Spleen (tissue), 7 donors: ENCODE data around the gene PTPN13.

ENCODE experiments used
- CTCF ChIP-seq, 11 experiments: fragments of 200-600 bp in 7 of 11; fragments of 450-650 bp in 4 of 11; sonication (generic) in 4 of 11; IDR thresholded peaks in 8 of 11; conservative IDR thresholded peaks in 3 of 11; 1 replicate in 7 of 11; 2 replicates in 4 of 11; pipeline versions ENCODE4 v1.4.0 to v1.8.0; 2016 to 2021; ENCODE audit warnings: antibody characterized with exemption in 11 of 11, inconsistent platforms in 4 of 11, mild to moderate bottlenecking in 1 of 11
- POLR2A ChIP-seq, 3 donors: fragments of 450-650 bp; IDR thresholded peaks; one replicate each; pipeline ENCODE4 v1.5.1; 2017; ENCODE audit warnings: antibody characterized with exemption in 3 of 3, mild to moderate bottlenecking in 1 of 3
- POLR2AphosphoS5 ChIP-seq, 3 donors: sonication (generic); formaldehyde crosslinking; IDR thresholded peaks; one replicate each; pipeline ENCODE4 v1.5.1; 2017; ENCODE audit warnings: antibody characterized with exemption in 3 of 3
- donor health status: DM: no; HTN: no; CAD: no; lungs with moderate emphysema.
- donor health status: DM: no; HTN: no; CAD: no.
- donor health status: DM: no; HTN: no; CAD: no.

GRCh38 chr4:86831262-86832130 lies 237.4 kb downstream of the PTPN13 start:
- TF ChIP-seq CTCF (IDR thresholded peaks at IDR 0.05 in 8 of 11, conservative IDR thresholded peaks at IDR 0.05 in 3 of 11) (no peak), POLR2A (IDR thresholded peaks at IDR 0.05) (no peak), POLR2AphosphoS5 (IDR thresholded peaks at IDR 0.05) (no peak)
